Measurements from ENCODE around the gene SP9.

The SP9 gene

DNA sequence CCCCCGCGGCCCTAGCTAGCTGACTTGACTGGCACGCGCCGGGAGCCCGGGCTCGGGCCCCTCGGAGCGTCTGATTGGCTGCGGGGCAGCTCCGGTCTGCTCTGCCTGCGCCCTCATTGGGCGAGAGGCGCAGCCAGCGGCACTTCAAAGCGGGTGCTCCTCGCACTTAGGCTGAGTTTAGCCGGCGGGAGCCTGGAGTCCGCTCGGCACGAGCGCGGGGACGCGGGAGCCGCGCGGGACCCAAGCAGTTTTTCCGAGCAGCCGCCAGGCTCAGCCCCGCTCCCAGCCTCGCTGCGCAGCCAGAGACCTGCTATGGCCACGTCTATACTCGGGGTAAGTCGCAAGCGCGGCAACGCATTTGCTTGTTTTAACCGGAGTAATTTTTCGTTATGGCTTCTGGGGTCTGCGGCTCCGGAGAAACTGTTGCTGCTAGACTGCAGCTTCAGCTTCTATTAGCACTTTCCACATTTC, at the start of gene SP9:
TSS of gene SP9 (plus strand) at position 174 of the 471 bp plus-strand sequence. CDS start at position 313, 139 bp downstream.
- DNase-seq, result peak; percentile 26 to 35

- no peak for DNase-seq
Observed at GRCh38 chr2:174286172-174286571, 48.6 kb upstream of the SP9 start.

DNA sequence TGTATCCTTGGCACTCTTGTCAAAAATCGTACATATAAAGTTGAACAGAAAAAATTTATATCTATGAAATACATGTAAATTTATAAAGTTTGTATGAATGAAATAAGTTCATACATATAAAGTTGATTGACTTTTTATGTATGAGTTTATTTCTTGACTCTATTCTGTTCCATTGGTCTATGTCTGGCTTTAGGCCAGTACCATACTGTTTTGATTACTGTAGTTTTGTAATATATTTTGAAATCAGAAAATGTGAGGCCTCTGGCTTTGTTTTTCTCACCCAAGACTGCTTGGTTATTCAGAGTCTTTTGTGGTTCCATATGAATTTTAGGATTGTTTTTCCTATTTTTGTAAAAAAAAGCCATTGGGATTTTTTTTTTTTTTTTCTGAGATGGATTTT, 41.8 kb upstream of the SP9 start:
- no peak for DNase-seq

DNA sequence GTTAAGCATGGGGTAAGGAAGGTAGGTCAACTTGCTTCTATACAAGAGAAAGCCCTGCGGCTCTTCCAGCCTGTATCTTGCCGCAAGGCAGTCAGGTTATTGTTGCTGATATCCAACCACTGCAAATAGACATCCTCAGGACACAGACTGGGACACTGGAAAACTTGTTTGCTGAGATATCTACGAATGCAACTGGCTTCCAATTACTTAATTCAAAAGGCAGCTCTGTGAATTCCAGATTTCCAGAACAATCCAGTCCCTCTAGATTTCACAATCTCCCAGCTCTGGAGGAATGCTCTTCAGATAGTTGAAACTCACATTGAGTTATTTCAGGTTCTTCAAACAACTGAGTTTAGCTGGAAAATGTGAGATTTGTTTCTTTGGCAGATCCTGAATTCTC, 34.6 kb upstream of the SP9 start:
- DNase-seq, result no peak

DNA sequence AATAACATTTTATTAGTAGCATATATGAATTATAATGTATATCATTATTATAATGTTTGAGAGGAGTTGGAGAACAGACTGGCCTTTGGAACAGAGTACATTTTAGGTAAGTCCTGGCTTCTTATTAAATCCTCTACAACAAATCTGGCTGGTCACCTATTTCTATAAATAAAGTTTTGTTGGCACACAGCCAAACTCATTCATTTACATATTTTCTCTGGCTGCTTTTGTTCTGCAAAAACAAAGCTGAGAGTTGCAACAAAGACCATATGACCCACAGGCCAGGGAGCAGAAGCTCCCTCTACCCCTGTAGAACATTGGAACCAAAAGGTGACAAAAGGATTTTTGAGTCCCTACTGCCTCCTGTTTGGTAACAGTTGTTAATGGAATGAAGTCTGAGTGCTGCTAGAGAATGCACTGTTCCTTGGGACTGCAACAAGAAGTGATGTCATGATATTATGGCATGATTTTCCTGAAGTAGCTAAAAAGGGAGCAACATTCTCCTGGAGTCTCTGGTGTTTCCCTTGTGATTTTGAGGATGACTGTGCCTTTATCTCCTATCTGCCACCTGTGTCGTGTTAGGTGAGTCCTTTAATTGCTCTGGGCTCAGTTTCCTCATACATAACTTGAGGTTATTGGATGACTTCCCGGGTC, 22.0 kb upstream of the SP9 start:
- no peak for DNase-seq

- DNase-seq, result no peak
Observed at GRCh38 chr2:174322149-174322548, 12.6 kb upstream of the SP9 start.

- no peak for DNase-seq
Observed at GRCh38 chr2:174322746-174323145, 12.0 kb upstream of the SP9 start.

DNA sequence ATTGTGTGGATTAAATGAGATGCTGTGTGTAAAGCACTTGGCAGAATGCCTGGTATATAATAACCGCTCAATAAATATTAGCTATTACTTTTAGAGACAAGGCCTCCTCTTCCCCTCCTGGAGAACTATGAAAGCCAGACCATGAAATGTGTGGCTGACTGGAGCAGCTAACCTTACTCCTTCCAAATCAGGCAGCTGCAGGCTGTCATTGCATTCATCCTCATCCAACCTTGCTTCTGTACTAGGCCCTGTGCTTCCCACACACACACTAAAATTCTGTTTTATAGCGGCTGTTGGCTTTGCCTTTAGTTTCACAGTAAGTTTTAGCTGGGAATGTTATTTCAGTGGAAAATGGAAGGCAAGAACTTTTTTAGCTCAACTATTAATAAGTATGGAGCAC, 10.2 kb upstream of the SP9 start:
- DNase-seq, result no peak

DNA sequence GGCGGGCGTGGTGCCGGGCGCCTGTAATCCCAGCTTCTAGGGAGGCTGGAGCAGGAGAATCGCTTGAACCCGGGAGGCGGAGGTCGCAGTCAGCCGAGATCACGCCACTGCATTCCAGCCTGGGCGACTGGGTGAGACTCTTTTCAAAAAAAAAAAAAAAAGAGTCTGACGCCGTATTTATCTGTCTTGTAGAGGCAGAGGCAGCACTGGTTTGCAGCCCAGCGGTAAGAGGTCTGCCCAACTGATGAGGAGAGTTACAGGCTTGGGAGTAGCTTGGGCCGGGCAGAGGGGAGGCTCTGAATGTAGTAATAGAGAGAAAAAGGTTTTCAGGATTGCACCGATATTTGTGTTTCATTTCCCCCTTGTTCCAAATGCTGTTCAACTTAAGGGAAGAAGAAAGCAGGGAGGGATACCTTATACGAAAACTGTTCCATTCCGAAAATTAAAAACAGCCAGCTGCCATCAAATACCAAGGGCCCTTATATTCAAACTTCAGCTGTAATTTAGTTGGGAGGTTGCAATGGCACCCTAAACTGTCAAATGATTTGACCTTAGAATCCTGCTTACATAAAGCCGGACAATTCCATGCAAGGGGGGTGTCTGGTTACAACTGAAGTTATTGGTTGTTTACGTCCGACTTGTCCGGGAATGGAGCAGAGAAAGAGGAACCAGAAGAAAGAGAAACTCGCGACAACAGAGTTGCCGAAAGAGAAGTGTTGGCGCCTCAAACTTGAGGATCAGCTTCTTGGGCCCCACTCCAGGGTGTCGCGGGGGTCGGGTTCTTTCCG, 9.2 kb upstream of the SP9 start:
- DNase-seq, result no peak

DNA sequence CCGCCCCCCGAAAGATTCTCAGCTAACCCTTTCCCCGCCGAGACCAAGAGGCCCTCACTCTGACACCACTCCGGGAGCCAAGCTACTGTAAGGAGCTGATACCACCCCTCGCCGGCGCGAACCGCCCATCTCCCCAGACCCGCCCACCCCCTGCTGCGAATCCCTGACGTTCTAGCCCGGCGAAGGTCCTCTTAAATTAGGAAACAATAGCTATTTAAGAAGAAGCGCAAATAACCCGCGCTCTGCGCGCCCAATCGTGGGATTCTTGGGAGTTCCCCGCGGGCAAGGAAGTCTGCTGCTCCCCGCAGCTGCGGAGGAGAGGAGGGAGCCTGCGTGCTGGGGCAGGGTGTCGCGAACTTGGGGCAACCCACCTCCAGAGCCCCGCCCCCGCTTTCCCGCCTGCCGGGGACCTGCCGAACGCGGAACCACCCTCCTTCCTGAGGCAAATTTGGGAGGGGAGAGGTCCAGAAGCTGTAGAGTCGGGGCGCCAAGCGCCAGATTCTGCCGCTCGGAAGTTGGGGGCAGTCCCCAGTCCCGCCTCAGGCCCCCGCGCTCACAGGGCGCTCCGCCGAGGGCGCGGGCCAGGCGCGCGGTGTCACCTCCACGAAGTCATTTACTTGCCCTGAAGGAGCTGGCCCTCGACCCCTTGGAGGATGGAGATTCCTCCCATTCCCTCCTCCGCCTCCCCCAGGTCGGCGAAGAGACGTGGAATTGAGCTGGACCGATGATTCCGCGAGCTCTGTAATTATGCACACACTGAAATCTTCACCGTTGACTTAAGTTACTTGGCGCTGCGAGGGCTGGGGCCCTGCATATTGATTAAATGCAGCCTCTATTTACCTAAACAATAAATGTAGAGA, 8.4 kb upstream of the SP9 start:
- peak; percentile 30 to 35 for DNase-seq

GRCh38 chr2:174327021-174327840, 7.5 kb upstream of the SP9 start:
- peak in 1 of 2 experiments; percentile 21 for DNase-seq

GRCh38 chr2:174327841-174328113, 7.0 kb upstream of the SP9 start:
- no peak for DNase-seq

- peak in 1 of 2 experiments; percentile 10 for DNase-seq
Observed at GRCh38 chr2:174328114-174328960, 6.4 kb upstream of the SP9 start.

DNA sequence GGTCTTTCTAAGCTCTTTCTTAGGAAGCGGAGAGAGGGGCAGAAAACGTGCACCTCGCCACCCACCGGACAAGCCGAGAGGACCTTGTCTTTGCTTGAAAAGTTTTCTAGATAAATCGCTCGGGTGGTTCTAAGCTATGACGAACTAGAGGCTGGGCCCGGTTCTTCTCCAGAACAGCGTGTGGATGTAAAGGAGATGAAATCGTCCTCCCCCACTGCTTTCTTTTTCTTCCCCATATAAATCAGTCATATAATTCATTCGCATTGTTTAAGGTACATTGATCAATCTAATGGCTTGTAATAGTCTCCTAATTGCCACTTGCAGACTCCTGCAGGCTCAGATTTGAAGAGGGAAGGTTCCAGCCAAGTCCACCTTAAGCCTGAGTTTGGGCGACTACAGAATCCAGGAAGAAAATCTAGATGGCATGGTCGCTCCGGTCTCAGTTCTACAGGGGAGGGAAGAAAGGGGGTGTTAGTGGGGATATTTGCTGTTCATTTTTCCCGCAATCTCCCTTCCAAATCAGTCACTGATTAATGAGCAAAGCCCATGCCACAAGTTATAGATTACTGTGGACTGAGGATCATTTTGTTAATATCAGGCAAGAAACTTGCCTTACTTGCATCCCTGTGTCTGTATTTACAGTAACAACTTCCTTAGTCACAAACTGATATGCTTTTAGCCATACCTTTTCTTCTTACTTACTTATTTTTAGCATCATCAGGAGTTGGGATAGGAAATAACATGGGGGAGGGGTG, 5.6 kb upstream of the SP9 start:
- no peak for DNase-seq

GRCh38 chr2:174330945-174331594, 3.7 kb upstream of the SP9 start:
- DNase-seq, result no peak

GRCh38 chr2:174331595-174332216, 3.0 kb upstream of the SP9 start:
- no peak for DNase-seq

DNA sequence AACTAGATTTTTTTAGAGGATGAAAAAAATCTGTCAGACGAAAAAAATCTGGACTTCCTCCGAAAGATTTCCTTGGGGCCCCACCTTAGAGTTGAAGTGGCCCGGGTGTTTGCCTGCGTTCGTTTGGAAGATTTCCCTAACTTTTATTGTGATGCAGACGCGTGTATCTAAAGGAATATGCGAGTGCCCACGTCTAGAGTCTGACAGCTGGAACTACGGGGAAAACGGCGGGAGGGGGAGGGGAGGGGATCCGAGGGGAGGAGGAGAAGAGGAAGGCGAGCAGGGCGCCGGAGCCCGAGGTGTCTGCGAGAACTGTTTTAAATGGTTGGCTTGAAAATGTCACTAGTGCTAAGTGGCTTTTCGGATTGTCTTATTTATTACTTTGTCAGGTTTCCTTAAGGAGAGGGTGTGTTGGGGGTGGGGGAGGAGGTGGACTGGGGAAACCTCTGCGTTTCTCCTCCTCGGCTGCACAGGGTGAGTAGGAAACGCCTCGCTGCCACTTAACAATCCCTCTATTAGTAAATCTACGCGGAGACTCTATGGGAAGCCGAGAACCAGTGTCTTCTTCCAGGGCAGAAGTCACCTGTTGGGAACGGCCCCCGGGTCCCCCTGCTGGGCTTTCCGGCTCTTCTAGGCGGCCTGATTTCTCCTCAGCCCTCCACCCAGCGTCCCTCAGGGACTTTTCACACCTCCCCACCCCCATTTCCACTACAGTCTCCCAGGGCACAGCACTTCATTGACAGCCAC, 2.4 kb upstream of the SP9 start:
- DNase-seq, result peak in 1 of 2 experiments; percentile 10

DNA sequence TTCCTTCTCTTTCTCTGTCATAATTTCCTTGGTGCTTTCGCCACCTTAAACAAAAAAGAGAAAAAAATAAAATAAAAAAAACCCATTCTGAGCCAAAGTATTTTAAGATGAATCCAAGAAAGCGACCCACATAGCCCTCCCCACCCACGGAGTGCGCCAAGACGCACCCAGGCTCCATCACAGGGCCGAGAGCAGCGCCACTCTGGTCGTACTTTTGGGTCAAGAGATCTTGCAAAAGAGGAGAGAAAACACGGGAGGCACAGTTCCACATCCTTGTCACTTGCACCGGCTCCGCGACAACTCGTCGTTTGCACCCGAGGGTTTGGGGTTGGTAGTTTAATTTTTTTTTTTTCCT, 1.8 kb upstream of the SP9 start:
- peak in 1 of 2 experiments; percentile 7 for DNase-seq
